AG04449 (cell line): ENCODE measurements around the gene GRIA3.
A peak's percentile ranks its signal among the peaks of the same experiment; 100 is the strongest.

Experiments used
- CTCF ChIA-PET: fragments of 350-600 bp; formaldehyde crosslinking; extraction: SDS; loops from one replicate; lab custom pipeline; 2021; ENCODE audit warnings: antibody characterized with exemption; lab: Yijun Ruan, JAX
- POLR2A ChIA-PET: fragments of 400-600, 350-600 bp; formaldehyde crosslinking; extraction: SDS; loops from one replicate; lab custom pipeline; 2020; ENCODE audit warnings: antibody characterized with exemption, inconsistent platforms; lab: Yijun Ruan, JAX
- DNase-seq: peaks from one replicate; pipeline ENCODE4 v3.0.0-alpha.2; 2010; ENCODE audit warnings: low read depth, low spot score
- H3K4me3 ChIP-seq: 2 replicates; pipeline ENCODE4 v1.5.1; 2011; ENCODE audit warnings: low read depth, mild to moderate bottlenecking, control low read depth, low read length
- CTCF ChIP-seq: IDR thresholded peaks from one replicate; pipeline ENCODE4 v1.5.1; 2011; ENCODE audit warnings: mild to moderate bottlenecking, moderate library complexity, low read length, control low read depth, inconsistent platforms; ENCODE audit not compliant: insufficient read depth; ENCODE audit errors: missing control alignments

The GRIA3 gene

DNA sequence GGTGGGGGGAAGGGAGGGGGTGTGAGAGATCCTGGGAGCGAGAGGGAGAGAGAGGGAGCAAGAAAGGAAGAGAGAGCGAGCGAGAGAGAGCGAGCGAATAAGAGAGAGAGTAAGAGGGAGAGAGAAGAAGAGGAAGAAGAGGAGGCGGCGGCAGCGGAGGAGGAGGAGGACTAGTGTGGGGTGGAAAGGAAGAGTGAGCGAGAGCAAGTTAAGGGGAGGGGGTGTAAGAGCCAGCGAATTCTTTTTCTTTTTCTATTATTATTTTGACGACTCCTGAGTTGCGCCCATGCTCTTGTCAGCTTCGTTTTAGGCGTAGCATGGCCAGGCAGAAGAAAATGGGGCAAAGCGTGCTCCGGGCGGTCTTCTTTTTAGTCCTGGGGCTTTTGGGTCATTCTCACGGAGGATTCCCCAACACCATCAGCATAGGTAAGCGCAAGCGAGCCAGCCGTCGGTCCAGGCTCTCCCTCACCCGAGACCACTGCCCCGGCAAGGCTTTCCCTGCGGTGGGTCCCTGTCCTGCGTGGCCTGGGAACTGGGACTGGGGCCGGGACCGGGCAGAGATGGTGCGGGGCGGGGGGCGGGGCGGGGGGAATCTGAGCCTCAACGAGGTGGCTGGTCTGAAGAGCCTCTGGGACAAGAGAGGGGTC is at the start of gene GRIA3:
Gene GRIA3, plus strand, starts transcription at position 60 of the 647 bp plus-strand sequence. Its CDS starts 258 bp downstream, at position 318.
- DNase-seq: no peak
- ChIA-PET CTCF (interaction anchor here (1.0 kb wide), 1 partner anchor 238 kb away, joined by 4 read pairs; no protein-coding TSS in a partner anchor), POLR2A (interaction anchor here (0.6 to 0.9 kb wide), 2 partner anchors 9 to 227 kb away, joined by 3 to 4 read pairs; no protein-coding TSS in a partner anchor)
- peak within 1 kb of the TSS; percentile 69 for H3K4me3 ChIP-seq
- TF ChIP-seq CTCF: no peak

GRCh38 chrX:123138473-123138872 is 45.6 kb upstream of the GRIA3 start:
- CTCF ChIA-PET: interaction anchor here (0.9 kb wide), 1 partner anchor 11 kb away, joined by 3 read pairs; no protein-coding TSS in a partner anchor
- H3K4me3 ChIP-seq: no peak overlapping the region
- TF ChIP-seq CTCF: no peak
- DNase-seq: no peak
- POLR2A ChIA-PET: no interaction called here

GRCh38 chrX:123140454-123140853 is 43.6 kb upstream of the GRIA3 start:
- ChIA-PET POLR2A (no interaction called here), CTCF (no interaction called here)
- TF ChIP-seq CTCF: no peak
- DNase-seq: no peak
- H3K4me3 ChIP-seq: no peak overlapping the region

GRCh38 chrX:123140904-123141303 is 43.2 kb upstream of the GRIA3 start:
- H3K4me3 ChIP-seq: no peak overlapping the region
- POLR2A ChIA-PET: no interaction called here
- no peak for TF ChIP-seq CTCF
- DNase-seq: no peak
- CTCF ChIA-PET: no interaction called here

DNA sequence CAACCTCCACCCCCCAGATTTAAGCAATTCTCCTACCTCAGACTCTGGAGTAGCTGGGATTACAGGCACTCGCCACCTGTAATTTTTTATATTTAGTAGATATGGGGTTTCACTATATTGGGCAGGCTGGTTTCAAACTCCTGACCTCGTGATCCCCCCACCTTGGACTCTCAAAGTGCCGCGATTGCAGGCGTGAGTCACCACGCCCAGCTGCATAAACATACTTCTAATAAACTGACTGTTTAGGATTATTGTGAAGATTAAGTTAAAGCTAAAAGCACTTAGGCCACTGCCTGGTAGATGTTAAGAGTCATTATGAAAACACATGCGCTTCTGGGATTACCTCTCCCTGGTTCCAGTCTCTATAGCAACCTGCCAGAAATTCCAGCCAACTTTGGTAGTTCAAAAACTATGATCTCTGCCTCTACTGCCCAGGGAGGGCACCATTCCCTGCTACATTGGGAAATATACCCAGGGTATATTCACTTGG is 30.2 kb upstream of the GRIA3 start:
- ChIA-PET CTCF (no interaction called here), POLR2A (no interaction called here)
- no peak overlapping the region for H3K4me3 ChIP-seq
- no peak for TF ChIP-seq CTCF
- DNase-seq: no peak

DNA sequence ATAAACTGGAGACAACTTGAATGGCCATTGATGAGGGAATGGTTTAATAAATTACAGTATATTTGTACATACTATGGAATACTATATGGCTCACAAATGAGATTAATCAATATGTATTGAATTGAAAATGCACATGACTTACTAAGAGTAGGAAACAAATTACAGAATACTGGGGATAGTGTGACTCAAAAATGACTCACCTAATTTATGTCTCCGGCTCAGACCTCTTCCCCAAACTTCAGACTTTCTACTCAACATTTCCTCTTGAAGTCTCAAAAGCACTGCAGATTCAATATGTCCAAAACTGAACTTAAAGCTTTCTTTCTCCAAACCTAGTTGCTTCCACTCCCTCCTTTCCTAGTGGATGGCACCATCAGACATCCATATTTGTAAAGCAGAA is 28.8 kb upstream of the GRIA3 start:
- ChIA-PET POLR2A (no interaction called here), CTCF (no interaction called here)
- H3K4me3 ChIP-seq: no peak overlapping the region
- DNase-seq: no peak
- TF ChIP-seq CTCF: no peak
